Fibroblast of skin of abdomen (primary cell): ENCODE measurements around the gene CUEDC2.
A peak's percentile ranks its signal among the peaks of the same experiment; 100 is the strongest.

Experiments
- DNase-seq: peaks from one replicate; pipeline ENCODE4 v3.0.0-alpha.2; 2013

Gene CUEDC2

DNA sequence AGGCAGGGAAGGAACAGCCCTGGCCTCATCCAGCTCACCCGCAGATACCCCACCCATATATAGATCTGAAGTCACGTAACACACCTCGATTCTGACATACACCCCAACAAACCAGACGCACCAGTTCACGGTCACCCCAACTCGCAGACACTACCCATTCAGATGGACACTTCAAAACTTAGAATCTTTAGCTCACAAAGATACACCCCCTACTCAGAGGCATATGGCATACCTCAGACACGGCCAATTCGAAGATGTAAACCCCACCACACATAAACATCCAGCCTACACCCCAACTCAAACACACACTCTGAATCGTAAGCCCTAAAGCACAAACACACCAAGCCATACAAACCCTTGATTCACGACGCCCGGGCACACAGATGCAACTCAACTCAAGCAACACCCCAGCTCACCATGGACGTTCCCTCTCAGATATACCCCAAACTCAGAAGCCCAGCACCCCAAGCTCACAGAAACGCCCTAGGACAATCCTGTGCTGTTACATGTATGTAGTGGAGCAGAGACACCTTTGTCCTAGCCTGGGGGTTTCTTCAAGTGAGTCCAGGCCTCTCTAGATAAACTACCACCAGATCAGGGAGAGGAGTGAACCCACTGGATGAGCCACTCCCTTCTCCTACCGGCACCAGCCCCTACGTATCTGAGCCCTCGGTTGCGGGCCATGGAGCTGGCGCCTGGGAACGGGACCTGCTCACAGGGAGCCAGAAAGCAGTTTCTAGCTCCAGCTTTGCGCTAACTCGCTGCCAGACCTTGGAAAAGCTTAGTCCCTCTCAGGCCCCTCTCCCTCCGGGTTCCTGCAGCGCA lies 22.6 kb downstream of the CUEDC2 start:
- DNase-seq: no peak

DNA sequence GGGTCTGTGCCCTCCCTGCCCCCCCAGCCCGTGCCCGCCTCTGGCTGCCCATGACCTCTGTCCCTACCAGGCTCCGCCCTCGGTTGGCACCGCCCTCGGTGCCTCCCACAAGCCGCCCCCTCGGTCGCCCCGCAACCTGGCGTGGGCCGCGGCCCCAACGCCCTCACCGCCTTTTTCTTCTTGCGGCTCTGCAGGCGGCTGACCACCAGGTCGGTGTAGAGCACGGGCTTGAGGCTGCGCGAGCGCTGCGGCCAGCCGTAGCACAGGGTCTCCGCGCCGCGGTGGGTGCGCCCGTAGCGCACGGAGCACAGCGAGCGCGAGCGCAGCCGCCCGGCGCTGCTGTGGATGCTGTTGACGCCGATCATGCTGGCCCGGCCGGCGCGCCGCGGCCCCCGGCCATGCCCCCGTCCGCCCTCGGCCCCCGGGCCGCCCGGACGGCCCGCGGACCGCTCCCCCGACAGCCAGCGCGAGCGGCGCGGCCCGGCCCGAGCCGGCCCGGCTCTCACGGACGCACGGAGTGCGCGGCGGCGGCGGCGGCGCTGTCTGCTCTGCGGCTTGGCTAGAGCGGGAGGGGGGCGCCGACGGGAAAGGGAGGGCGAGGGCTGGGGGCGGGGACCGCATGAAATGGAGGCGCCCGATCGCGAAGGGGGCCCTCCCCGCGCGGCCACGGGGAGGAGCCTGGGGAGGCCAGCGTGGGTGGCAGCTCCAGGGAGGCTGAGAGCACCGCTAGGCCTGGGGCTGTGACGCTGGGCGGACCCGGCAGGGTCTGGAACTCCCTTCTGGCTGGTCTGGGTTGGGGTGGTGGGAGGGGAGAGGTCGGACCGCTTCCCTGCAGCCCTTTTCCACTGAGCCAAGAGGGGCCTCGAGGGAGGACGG lies 23.4 kb downstream of the CUEDC2 start:
- peak; percentile 62 for DNase-seq

GRCh38 chr10:102408131-102408727 lies 24.1 kb downstream of the CUEDC2 start:
- no peak for DNase-seq

- no peak for DNase-seq
These were observed 24.8 kb downstream of the CUEDC2 start for GRCh38 chr10:102407425-102408130.

- DNase-seq: no peak
These were observed 25.6 kb downstream of the CUEDC2 start for GRCh38 chr10:102406815-102407214.

DNA sequence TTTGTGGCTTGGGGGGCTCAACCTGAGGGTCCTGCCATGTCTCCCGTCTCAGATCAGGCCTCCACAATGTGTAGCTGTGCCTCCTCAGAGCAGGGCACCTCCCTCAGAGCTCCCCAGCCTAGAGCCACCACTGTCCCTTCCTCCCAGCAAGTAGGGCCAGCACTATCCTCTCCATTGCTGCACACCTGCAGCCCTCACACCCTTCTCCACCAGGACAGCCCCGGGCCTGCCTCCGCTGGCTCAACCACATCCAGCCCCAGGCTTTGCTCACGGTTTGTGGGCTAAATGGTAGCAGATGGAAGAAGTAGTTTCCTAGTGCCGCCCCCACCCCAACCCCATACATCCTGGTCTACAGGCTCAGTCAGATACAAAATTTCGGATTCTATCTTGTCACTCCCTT lies 26.7 kb downstream of the CUEDC2 start:
- no peak for DNase-seq

DNA sequence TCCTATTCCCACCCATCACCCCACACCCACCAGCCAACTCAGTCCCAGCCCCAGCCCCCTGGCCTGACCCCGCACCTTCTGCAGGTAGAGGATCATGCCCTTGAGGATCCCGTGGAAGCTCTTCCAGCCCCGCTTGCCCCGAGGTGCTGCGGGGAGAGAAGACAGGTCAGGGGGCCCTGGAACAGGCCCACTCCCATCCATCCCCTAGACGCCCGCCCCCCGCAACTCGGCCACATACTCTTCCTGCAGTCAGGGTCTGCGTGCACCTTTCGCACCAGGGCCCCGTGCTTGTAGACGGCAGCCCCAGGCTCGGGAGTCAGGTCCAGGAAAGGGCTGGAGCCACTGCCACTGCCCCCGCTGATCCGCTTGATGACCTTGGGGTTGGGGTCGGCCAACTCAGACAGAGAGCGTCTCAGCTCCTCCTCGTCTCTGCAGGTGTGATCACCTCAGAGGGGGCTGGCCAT lies 27.2 kb downstream of the CUEDC2 start:
- DNase-seq: no peak

DNA sequence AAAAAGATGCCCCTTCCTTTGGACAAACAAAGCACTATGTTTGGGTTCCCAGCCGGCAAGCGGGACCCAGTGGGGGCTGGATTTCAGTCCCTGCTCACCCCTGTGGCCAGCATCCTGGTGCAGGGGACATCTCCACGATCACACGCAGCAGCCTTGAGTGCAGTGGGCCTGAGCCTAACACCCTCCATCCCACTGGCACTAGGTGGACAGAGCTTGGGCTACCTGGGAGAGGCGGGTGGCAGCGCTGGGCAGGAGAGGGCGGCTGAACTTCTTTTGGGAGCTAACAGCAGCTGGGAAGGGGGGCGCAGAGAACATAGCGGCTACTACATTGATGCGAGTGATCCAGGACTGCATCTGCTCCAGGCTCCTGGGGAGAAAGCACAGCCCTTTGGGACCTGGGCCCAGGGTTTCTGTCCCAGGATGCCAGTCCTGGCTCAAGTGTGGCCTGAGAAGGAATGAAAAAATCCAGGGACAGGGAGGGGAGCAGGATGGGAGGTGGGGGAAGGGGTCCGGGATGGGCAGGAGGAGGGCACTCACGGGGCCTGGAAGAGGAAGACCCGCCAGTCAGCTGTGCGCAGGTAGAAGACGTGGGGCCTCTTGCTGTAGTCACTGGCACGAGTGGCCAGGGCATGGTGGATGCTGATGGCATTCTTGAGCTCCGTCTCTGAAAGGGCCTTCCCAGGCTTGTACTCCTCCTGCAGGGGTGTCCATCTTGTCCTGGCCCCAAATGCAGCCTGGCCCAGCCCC lies 27.8 kb downstream of the CUEDC2 start:
- DNase-seq: no peak

- no peak for DNase-seq
These were observed 29.3 kb downstream of the CUEDC2 start for GRCh38 chr10:102403115-102403514.

DNA sequence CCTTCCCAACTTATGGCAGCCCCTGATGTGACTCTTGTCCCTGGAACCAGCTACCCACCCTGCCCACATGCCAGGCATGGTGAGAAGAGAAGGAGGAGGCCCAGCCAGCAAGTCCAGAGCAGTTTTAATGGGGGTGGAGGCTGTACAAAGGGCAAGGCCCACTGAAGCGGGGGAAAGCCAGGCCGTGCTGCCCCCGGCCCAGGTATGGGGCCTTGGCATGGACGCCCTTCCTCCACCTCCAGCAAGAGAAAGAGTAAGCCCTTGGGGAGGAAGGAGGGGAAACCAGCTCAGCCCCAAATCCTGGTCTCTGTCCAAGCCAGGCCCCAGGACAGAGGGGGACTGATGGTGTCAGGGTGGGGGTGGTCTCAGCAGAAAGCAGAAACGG lies 29.9 kb downstream of the CUEDC2 start:
- DNase-seq: no peak

- peak; percentile 33 for DNase-seq
These were observed 30.5 kb downstream of the CUEDC2 start for GRCh38 chr10:102401735-102402511.

DNA sequence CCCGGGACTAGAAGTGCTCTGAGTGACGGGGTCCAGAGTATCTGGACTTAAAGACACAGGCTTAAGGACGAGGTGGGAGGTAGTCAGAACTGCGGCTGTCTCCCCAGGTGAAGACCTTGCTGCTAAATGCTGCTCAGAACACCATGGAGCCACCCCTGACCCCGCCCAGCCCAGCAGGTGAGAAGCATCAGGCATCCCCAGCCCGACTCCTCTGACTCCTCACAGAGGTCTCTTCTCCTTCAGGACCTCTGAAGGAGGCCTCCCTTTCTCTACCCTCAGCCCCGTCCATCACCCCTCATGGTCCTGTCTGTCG lies 31.1 kb downstream of the CUEDC2 start:
- no peak for DNase-seq

DNA sequence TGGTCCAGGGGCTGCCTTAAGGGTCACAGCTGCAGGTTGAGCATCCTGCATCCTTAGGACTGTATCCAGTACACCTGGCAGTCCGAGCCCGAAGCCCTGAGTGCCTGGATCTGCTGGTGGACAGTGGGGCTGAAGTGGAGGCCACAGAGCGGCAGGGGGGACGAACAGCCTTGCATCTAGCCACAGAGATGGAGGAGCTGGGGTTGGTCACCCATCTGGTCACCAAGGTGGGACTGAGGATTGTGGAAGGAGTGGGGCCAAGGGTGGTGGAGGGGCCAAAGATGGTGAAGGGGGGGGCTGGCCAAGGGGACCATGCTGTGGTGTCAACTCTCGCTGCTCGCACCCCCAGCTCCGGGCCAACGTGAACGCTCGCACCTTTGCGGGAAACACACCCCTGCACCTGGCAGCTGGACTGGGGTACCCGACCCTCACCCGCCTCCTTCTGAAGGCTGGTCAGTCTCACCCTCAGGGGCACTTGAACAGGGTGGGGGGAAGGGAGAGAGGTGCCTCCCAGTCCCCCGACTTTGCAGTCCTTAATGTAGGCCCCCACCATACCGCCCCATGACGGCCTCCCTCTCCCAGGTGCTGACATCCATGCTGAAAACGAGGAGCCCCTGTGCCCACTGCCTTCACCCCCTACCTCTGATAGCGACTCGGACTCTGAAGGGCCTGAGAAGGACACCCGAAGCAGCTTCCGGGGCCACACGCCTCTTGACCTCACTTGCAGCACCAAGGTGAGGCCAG lies 31.6 kb downstream of the CUEDC2 start:
- DNase-seq: no peak

GRCh38 chr10:102400076-102400475 lies 32.3 kb downstream of the CUEDC2 start:
- DNase-seq: no peak

- DNase-seq: peak; percentile 80
These were observed 33.0 kb downstream of the CUEDC2 start for GRCh38 chr10:102399217-102400021.

DNA sequence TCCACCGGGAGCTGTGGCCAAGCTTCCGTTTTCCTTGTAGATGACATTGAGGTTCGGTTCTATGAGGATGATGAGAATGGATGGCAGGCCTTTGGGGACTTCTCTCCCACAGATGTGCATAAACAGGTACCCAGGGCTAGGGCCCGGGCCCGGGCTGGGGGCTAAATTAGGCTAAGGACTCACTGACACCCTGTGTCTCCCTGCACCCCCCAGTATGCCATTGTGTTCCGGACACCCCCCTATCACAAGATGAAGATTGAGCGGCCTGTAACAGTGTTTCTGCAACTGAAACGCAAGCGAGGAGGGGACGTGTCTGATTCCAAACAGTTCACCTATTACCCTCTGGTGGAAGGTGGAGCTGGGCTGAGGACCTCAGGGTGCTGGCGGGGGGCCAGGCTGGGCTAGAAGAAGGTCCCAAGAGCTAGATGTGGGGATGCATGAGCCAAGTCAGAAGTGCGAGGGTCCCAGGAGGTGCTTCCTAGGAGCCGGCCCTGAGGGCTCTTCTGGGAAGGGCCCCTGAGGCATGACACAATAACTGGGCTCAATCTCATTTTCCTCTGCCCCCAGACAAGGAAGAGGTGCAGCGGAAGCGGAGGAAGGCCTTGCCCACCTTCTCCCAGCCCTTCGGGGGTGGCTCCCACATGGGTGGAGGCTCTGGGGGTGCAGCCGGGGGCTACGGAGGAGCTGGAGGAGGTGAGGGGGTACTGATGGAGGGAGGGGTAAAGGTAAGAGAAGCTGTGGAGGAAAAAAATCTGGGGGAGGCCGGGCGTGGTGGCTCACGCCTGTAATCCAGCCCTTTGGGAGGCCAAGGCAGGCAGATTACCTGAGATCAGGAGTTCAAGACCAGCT lies 34.0 kb downstream of the CUEDC2 start:
- no peak for DNase-seq

DNA sequence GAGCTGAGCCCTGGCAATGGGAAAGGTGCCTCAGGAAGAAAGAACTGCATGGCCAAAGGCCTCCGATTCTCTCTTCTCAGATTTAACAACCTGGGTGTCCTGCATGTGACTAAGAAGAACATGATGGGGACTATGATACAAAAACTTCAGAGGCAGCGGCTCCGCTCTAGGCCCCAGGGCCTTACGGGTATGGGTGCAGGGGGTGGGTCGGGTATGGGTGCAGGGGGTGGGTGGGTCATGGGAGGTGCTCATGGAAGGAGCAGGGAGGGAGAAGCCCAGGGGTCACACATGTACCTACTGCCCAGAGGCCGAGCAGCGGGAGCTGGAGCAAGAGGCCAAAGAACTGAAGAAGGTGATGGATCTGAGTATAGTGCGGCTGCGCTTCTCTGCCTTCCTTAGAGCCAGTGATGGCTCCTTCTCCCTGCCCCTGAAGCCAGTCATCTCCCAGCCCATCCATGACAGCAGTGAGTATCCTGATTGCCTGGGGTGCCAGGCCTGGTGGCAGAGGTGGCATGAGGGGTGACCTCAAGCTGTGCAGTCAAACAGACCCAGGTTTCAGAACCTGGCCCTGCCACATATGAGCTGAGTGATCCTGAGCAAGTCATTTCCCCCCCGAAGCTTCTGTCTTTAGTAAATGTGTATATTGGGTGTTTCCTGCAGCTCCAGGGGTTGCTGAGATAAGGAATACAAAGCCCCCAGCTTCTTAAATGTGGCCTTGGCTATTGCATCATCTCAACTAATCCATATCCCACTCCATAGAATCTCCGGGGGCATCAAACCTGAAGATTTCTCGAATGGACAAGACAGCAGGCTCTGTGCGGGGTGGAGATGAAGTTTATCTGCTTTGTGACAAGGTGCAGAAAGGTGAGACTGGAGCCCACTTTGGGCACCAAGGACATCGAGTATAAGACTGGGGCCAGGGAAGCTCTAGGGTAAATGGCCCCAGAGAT lies 34.9 kb downstream of the CUEDC2 start:
- no peak for DNase-seq
